HAP-1 (cell line): ENCODE data around the gene PROKR1.
A peak's percentile ranks its signal among the peaks of the same experiment; 100 is the strongest.
"Not testable (repeated sequence)": the region's sequence is repeated elsewhere in the genome, so short reads cannot be mapped to it uniquely, and the experiment has no call there.

Experiments
- DNase-seq, 2 experiments: peaks; one replicate each; pipeline ENCODE4 v3.0.0-alpha.2; 2016 to 2020; ENCODE audit warnings: low spot score in 2 of 2
- H3K27me3 ChIP-seq: fragments of 250-450 bp; sonication (Bioruptor Pico); 2 replicates; pipeline ENCODE4 v1.5.1; 2020; ENCODE audit warnings: low read depth, mild to moderate bottlenecking, moderate library complexity
- H3K36me3 ChIP-seq: fragments of 250-450 bp; sonication (Bioruptor Pico); replicated peaks from 2 replicates; pipeline ENCODE4 v1.5.1; 2020; ENCODE audit warnings: mild to moderate bottlenecking
- H3K4me1 ChIP-seq: fragments of 250-450 bp; sonication (Bioruptor Pico); 2 replicates; pipeline ENCODE4 v1.5.1; 2020; ENCODE audit warnings: mild to moderate bottlenecking
- H3K4me3 ChIP-seq: fragments of 250-450 bp; sonication (Bioruptor Pico); 2 replicates; pipeline ENCODE4 v1.5.1; 2020; ENCODE audit warnings: mild to moderate bottlenecking, moderate library complexity
- H3K9me3 ChIP-seq: fragments of 250-450 bp; sonication (Bioruptor Pico); 2 replicates; pipeline ENCODE4 v1.5.1; 2020; ENCODE audit warnings: mild to moderate bottlenecking, moderate library complexity
- in situ Hi-C: fragments of 300-500 bp; cut with MboI; formaldehyde crosslinking; loops from 3 replicates; pipeline ENCODE4 v1.14.3; 2020; ENCODE audit warnings: low sequenced_read_pairs, inconsistent platforms, mixed read lengths

Gene PROKR1

DNA sequence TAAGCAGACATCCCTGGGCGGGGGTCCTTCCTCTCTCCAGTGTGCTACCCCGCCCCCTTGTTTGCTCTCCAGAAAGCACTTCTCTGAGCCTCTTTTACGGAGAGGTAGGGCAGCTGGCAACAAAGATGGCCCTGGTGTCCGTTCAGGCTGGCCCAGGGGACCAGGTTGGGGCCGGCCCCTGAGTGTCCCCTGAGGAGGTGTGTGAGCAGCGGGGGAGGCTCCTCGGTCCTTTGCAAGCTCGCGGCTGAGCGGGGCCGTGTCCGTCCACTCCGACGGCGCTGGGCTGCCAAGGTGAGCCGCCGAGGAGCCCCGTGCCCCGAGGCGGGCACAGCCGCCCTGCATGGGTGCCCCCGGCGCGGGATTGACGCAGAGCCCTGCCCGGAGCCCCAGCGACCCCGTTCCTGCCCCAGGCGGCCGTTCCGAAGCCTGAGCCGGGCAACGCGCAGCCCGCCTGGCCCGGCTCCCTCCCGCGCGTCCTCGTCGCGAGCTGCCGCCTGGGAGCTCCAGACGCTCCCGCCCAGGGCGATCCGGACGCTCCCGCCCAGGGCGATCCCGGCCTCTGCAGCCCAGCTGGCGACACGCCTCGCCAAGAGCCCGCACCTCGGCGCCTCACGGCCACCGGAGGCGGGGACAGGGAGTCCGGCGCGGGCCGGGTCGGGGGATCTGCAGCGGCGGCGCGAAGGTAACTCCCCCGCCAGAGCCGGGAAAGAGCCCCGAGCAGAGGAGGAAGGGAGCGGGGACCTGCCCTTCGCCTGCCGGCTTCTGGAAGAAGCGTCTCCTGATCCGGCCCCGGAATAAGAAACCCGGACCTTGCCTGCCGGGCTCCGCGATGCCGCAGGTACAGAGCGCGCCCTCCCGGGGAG, at the start of gene PROKR1:
PROKR1 (plus strand) TSS at position 569 of the 863 bp plus-strand sequence. CDS start 2,243 bp downstream, outside the sequence.
- no peaks in the 10 kb centered on the region for H3K4me1 ChIP-seq
- in situ Hi-C loops = no loop called here
- no peaks in the 10 kb centered on the region for H3K9me3 ChIP-seq
- no peaks in the 10 kb centered on the region for H3K36me3 ChIP-seq
- peaks cover 22% of the 10 kb centered on the region for H3K27me3 ChIP-seq
- peak within 1 kb of the TSS; percentile 19 for H3K4me3 ChIP-seq
- peak in 1 of 2 experiments; percentile 50 for DNase-seq

DNA sequence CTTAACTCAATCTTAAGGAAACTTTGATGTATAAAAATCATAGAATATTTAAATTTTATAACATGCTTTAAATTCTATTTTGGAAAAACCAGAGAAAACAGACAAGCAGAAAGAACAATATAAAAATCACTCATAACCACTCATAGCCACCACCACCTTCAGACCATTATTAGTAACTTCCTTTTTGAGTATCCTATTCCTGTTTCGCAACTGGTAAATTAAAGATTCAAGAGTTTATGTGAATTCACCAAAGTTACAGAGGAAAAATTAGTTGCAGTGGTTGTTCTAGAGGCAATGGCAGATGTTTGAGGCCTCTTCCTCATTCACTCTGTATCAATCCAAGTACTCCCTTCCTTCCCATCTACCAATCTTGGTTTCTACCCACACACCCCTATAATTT, 49.3 kb upstream of the PROKR1 start:
- Histone ChIP-seq H3K27me3 (no peaks in the 10 kb centered on the region), H3K4me1 (no peaks in the 10 kb centered on the region), H3K4me3 (no peak overlapping the region), H3K36me3 (no peaks in the 10 kb centered on the region), H3K9me3 (no peaks in the 10 kb centered on the region)
- DNase-seq = no peak
- in situ Hi-C loops = no loop called here

- in situ Hi-C loops = no loop called here
- Histone ChIP-seq H3K4me1 (no peaks in the 10 kb centered on the region), H3K9me3 (no peaks in the 10 kb centered on the region), H3K27me3 (no peaks in the 10 kb centered on the region), H3K4me3 (no peak overlapping the region), H3K36me3 (no peaks in the 10 kb centered on the region)
- DNase-seq = peak; percentile 29 to 69
These were observed 48.5 kb upstream of the PROKR1 start for GRCh38 chr2:68594674-68595492.

DNA sequence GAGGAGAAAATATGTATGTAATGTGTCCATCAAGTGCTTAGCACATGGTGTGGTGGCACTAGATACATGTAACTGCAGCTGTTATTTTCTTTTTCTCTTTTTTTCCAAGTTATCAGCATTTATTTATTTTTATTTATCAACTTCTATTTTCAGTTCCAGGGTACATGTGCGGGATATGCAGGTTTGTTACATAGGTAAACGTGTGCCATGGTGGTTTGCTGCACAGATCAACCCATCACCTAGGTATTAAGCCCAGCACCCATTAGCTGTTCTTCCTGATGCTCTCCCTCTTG, 47.9 kb upstream of the PROKR1 start:
- H3K4me1 ChIP-seq, DNase-seq, in situ Hi-C loops: not testable (repeated sequence)

GRCh38 chr2:68600495-68600894, 42.9 kb upstream of the PROKR1 start:
- H3K27me3 ChIP-seq, H3K4me1 ChIP-seq, DNase-seq, in situ Hi-C loops, H3K9me3 ChIP-seq, H3K4me3 ChIP-seq, H3K36me3 ChIP-seq: not testable (repeated sequence)

More for the DNA sequence above, 47.9 kb upstream of the PROKR1 start:
- H3K4me3 ChIP-seq, H3K27me3 ChIP-seq, H3K36me3 ChIP-seq, H3K9me3 ChIP-seq: not testable (repeated sequence)

- Histone ChIP-seq H3K27me3 (no peaks in the 10 kb centered on the region), H3K4me1 (no peaks in the 10 kb centered on the region), H3K36me3 (no peaks in the 10 kb centered on the region), H3K4me3 (no peak overlapping the region), H3K9me3 (0 out of 2 replicates have a peak, but pooled peaks cover 2% of the 10 kb centered on the region)
- DNase-seq = no peak
- in situ Hi-C loops = no loop called here
These were observed 40.3 kb upstream of the PROKR1 start for GRCh38 chr2:68603059-68603458.

DNA sequence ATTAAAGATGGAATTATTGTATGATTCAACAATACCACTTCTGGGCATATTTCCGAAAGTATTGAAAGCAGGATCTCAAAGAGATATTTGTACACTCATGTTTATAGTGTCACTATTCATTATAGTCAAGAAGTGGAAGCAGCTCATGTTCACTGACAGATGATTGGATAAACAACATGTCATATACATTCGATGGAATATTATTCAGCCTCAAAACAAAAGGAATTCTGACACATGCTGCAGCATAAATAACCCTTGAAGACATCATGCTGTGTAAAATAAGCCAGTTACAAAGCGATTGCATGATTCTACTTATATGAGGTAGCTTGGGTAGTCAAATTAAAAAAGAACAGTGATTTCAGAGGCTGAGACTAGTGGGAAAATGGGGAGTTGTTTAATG, 39.3 kb upstream of the PROKR1 start:
- Histone ChIP-seq H3K4me3 (no peak overlapping the region), H3K36me3 (no peaks in the 10 kb centered on the region), H3K9me3 (0 out of 2 replicates have a peak, but pooled peaks cover 2% of the 10 kb centered on the region), H3K27me3 (no peaks in the 10 kb centered on the region), H3K4me1 (no peaks in the 10 kb centered on the region)
- in situ Hi-C loops = no loop called here
- DNase-seq = no peak

DNA sequence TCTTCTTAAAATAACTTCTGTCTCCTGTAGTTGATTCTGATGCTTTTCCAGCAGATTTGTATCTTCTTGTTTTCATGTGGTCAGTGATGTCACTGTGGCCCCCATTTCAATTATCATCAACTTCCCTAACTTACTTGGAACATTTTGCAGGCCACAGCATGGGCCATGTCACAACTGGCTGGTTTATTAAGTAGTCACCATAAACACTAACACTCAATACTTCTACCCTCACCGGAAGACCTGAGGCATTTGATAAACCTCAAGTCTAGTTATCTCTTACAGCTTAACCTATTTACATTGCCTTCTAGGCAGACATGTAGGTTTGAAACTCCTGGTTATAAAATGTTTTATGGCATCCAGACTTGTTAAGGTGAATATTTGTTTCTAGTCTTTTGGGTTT, 37.4 kb upstream of the PROKR1 start:
- Histone ChIP-seq H3K27me3 (no peaks in the 10 kb centered on the region), H3K36me3 (no peaks in the 10 kb centered on the region), H3K9me3 (0 out of 2 replicates have a peak, but pooled peaks cover 2% of the 10 kb centered on the region), H3K4me3 (no peak overlapping the region), H3K4me1 (no peaks in the 10 kb centered on the region)
- in situ Hi-C loops = no loop called here
- DNase-seq = no peak

DNA sequence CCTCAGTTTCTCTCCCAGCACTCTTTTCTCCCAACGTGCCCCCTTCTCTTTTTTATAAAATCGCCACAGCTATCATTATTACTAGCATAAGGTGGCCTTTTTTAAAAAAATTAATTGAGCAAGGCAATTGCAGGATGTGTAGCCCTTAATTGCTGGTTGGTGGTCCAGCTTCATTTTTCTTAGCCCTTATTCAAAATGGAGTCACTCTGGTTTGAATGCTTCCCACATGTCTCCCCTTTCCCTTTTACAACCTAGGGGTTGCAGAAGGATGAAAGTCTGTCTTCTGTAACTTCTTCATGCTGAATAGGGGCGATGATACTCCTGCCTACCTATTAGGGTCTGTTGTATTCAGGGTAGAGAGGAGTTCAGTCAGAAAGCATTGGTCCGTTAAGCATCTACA, 36.6 kb upstream of the PROKR1 start:
- 0 out of 2 replicates have a peak, but pooled peaks cover 2% of the 10 kb centered on the region for H3K9me3 ChIP-seq
- in situ Hi-C loops = no loop called here
- DNase-seq = no peak

DNA sequence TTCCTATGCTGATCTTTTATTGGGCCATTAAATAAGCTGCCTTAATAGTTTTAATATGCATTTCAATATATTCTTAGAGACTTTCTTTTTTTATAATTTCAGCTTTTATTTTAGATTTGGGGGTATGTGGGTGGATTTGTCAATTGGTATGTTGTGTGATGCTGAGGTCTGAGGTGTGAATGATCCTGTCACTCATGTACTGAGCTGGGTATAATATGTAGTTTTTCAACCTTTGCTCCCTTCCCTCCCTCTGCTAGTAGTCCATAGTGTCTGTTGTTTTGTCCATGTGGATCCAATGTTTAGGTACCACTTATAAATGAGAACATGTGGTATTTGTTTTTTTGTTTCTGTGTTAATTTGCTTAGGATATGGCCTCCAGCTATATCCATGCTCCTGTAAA, 35.5 kb upstream of the PROKR1 start:
- H3K9me3 ChIP-seq = no peaks in the 10 kb centered on the region
- no peaks in the 10 kb centered on the region for H3K36me3 ChIP-seq
- no peaks in the 10 kb centered on the region for H3K4me1 ChIP-seq
- H3K27me3 ChIP-seq = no peaks in the 10 kb centered on the region
- in situ Hi-C loops = no loop called here
- no peak overlapping the region for H3K4me3 ChIP-seq
- DNase-seq = no peak

More for the DNA sequence above, 36.6 kb upstream of the PROKR1 start:
- Histone ChIP-seq H3K36me3 (no peaks in the 10 kb centered on the region), H3K4me1 (no peaks in the 10 kb centered on the region), H3K4me3 (no peak overlapping the region), H3K27me3 (no peaks in the 10 kb centered on the region)

DNA sequence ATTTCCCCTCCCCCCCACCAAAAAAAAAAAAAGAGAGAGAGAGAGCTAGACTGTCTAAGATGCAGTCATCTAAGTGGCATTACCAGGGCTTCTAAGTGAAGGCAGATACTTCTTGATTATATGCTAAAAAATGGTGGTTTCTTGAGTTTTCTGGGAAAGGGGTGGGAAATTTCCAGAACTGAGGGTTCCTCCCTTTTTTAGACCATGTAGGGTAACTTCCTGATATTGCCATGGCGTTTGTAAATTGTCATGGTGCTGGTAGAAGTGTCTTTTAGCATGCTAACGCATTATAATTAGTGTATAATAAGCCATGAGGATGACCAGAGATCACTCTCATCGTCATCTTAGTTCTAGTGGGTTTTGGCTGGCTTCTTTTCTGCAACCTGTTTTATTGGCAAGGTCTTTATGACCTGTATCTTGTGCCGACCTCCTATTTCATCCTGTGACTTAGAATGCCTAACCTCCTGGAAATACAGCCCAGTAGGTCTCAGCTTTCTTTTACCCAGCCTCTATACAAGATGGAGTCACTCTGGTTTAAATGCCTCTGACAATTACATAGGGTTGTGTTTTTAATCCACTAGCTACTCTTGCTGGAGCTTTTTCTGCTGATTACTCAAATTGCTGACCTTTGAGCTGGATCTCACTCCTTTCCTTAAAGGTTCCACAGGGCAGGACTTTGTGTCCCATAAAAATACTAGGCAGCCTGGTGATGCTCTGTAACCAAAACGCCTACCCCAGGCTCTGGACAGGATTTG, 30.4 kb upstream of the PROKR1 start:
- DNase-seq = no peak
- in situ Hi-C loops = no loop called here
- Histone ChIP-seq H3K4me3 (no peak overlapping the region), H3K4me1 (no peaks in the 10 kb centered on the region), H3K36me3 (no peaks in the 10 kb centered on the region), H3K9me3 (no peaks in the 10 kb centered on the region), H3K27me3 (no peaks in the 10 kb centered on the region)

GRCh38 chr2:68620772-68621171, 22.6 kb upstream of the PROKR1 start:
- no peak for DNase-seq
- in situ Hi-C loops = no loop called here
- no peaks in the 10 kb centered on the region for H3K36me3 ChIP-seq

DNA sequence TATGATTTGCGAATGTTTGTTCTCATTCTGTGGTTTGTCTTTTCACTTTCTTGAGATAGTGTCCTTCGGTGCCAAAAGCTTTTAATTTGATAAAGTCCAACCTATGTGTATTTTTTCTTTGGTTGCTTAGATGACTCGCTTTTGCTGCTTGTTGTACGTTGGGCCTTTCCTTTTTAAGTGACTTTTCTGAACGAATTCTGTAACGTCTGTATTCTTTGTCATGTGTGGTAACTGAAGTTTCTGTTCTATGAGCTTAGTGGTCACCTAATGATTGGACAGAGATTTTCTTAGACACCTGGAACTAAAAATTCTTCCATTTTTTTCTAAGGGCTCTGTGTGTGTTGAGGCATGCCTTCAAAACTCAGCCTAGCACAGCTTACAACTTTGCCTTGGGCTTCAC, 19.6 kb upstream of the PROKR1 start:
- Histone ChIP-seq H3K36me3 (no peaks in the 10 kb centered on the region), H3K4me3 (no peak overlapping the region), H3K4me1 (no peaks in the 10 kb centered on the region), H3K27me3 (no peaks in the 10 kb centered on the region), H3K9me3 (no peaks in the 10 kb centered on the region)
- in situ Hi-C loops = no loop called here
- no peak for DNase-seq

More at GRCh38 chr2:68620772-68621171, 22.6 kb upstream of the PROKR1 start:
- Histone ChIP-seq H3K9me3 (no peaks in the 10 kb centered on the region), H3K4me3 (no peak overlapping the region), H3K4me1 (no peaks in the 10 kb centered on the region), H3K27me3 (no peaks in the 10 kb centered on the region)
